Choroid plexus epithelial cell (primary cell): ENCODE results near the gene NEU1.
"Not testable (repeated sequence)": the region's sequence is repeated elsewhere in the genome, so short reads cannot be mapped to it uniquely, and the experiment has no call there.

Experiments
- DNase-seq: peaks from one replicate; pipeline ENCODE4 v3.0.0-alpha.2; 2010; ENCODE audit warnings: low read depth
- H3K4me3 ChIP-seq: 2 replicates; pipeline ENCODE4 v1.5.1; 2011; ENCODE audit warnings: low read depth, mild to moderate bottlenecking, control low read depth, low read length, moderate library complexity
- CTCF ChIP-seq: conservative IDR thresholded peaks from 2 replicates; pipeline ENCODE4 v1.5.1; 2011; ENCODE audit warnings: low read depth, mild to moderate bottlenecking, control low read depth, inconsistent platforms, low read length, moderate library complexity

NEU1 gene

GRCh38 chr6:31847276-31847978 lies 15.2 kb downstream of the NEU1 start:
- TF ChIP-seq CTCF: no peak
- H3K4me3 ChIP-seq: no peak overlapping the region

GRCh38 chr6:31844507-31844906 lies 18.1 kb downstream of the NEU1 start:
- DNase-seq: no peak
- TF ChIP-seq CTCF: no peak
- no peak overlapping the region for H3K4me3 ChIP-seq

More at GRCh38 chr6:31847276-31847978, 15.2 kb downstream of the NEU1 start:
- no peak for DNase-seq

- H3K4me3 ChIP-seq: no peak overlapping the region
- no peak for TF ChIP-seq CTCF
- no peak for DNase-seq
Observed at GRCh38 chr6:31842053-31842452, 20.6 kb downstream of the NEU1 start.

GRCh38 chr6:31839779-31840126 lies 22.9 kb downstream of the NEU1 start:
- DNase-seq, H3K4me3 ChIP-seq: not testable (repeated sequence)

GRCh38 chr6:31838968-31839367 lies 23.7 kb downstream of the NEU1 start:
- no peak for TF ChIP-seq CTCF
- H3K4me3 ChIP-seq: no peak overlapping the region
- no peak for DNase-seq

GRCh38 chr6:31838114-31838553 lies 24.5 kb downstream of the NEU1 start:
- H3K4me3 ChIP-seq: peak overlapping the region; percentile 97
- not testable (repeated sequence) for DNase-seq

- TF ChIP-seq CTCF: no peak
- peak overlapping the region; percentile 97 for H3K4me3 ChIP-seq
Observed at GRCh38 chr6:31837369-31838113, 25.1 kb downstream of the NEU1 start.

More at GRCh38 chr6:31837369-31838113, 25.1 kb downstream of the NEU1 start:
- no peak for DNase-seq
